Ishikawa (cell line): ENCODE measurements around the gene XIAP.

Source experiments
- CEBPB ChIP-seq: IDR thresholded peaks from 2 replicates; pipeline ENCODE4 v1.6.1; 2012
- EGR1 ChIP-seq: IDR thresholded peaks from 2 replicates; pipeline ENCODE4 v1.6.1; 2012
- EP300 ChIP-seq: IDR thresholded peaks from 2 replicates; pipeline ENCODE4 v1.6.1; 2012; ENCODE audit warnings: borderline replicate concordance
- MAX ChIP-seq: IDR thresholded peaks from 2 replicates; pipeline ENCODE4 v1.6.1; 2012
- REST ChIP-seq: IDR thresholded peaks from 2 replicates; pipeline ENCODE4 v1.6.1; 2012; ENCODE audit warnings: low read depth, mild to moderate bottlenecking
- TAF1 ChIP-seq: IDR thresholded peaks from 2 replicates; pipeline ENCODE4 v1.6.1; 2012; ENCODE audit warnings: low read depth, mild to moderate bottlenecking
- ZBTB7A ChIP-seq: IDR thresholded peaks from 2 replicates; pipeline ENCODE4 v1.6.1; 2012; ENCODE audit warnings: low read depth
- TF ChIP-seq, protein P1 (sequence below): IDR thresholded peaks from 2 replicates; pipeline ENCODE4 v1.6.1; 2012

DNA sequence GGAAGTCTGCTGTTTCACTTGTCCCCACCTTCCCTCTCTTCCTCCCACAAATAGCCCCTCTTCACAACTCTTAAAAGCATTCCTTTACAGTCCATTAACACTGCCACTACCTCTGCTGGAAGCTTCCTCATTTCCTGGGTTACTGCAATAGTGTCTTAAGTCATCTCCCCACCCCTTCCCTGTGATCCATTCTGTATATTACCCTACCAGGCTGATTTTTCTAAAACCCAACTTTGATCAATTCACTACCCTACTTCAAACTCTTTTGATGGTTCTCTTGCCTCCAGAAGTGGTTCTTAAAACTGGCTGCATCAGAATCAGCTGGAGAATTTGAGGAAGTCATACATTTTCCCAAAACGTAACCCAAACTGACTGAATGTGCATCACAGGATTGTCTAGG is 8.8 kb upstream of the XIAP start:
- TF ChIP-seq ZBTB7A (no peak), EP300 (no peak), MAX (no peak), EGR1 (no peak), REST (no peak), CEBPB (no peak), TAF1 (no peak)
- TF ChIP-seq, protein P1, sequence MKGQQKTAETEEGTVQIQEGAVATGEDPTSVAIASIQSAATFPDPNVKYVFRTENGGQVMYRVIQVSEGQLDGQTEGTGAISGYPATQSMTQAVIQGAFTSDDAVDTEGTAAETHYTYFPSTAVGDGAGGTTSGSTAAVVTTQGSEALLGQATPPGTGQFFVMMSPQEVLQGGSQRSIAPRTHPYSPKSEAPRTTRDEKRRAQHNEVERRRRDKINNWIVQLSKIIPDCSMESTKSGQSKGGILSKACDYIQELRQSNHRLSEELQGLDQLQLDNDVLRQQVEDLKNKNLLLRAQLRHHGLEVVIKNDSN, result no peak
